Nephron (organoid): ENCODE data around the gene FBXO40.

Source experiments
- H3K27ac Mint-ChIP-seq, 3 experiments: 2 replicates each; pipeline ENCODE4 v1.8.0; 2020; ENCODE audit warnings: mixed read lengths in 3 of 3, mild to moderate bottlenecking in 2 of 3, moderate library complexity in 1 of 3
- H3K27me3 Mint-ChIP-seq: 2 replicates; pipeline ENCODE4 v1.8.0; 2021; ENCODE audit warnings: low read depth, mild to moderate bottlenecking, moderate library complexity, mixed read lengths
- H3K36me3 Mint-ChIP-seq: 2 replicates; pipeline ENCODE4 v1.8.0; 2020; ENCODE audit warnings: low read depth, mixed read lengths
- H3K4me1 Mint-ChIP-seq: 2 replicates; pipeline ENCODE4 v1.8.0; 2020; ENCODE audit warnings: mixed read lengths
- H3K4me3 Mint-ChIP-seq, 3 experiments: 2 replicates each; pipeline ENCODE4 v1.8.0; 2020; ENCODE audit warnings: mild to moderate bottlenecking in 3 of 3, mixed read lengths in 3 of 3, moderate library complexity in 2 of 3
- H3K9me3 Mint-ChIP-seq: 2 replicates; pipeline ENCODE4 v1.8.0; 2020; ENCODE audit warnings: mixed read lengths
- CTCF ChIP-seq, 3 experiments: fragments of 200-600 bp; sonication (generic); IDR thresholded peaks; one replicate each; pipeline ENCODE4 v1.5.0; 2021; ENCODE audit warnings: antibody characterized with exemption in 3 of 3; ENCODE audit not compliant: unreplicated experiment in 3 of 3

FBXO40 gene

DNA sequence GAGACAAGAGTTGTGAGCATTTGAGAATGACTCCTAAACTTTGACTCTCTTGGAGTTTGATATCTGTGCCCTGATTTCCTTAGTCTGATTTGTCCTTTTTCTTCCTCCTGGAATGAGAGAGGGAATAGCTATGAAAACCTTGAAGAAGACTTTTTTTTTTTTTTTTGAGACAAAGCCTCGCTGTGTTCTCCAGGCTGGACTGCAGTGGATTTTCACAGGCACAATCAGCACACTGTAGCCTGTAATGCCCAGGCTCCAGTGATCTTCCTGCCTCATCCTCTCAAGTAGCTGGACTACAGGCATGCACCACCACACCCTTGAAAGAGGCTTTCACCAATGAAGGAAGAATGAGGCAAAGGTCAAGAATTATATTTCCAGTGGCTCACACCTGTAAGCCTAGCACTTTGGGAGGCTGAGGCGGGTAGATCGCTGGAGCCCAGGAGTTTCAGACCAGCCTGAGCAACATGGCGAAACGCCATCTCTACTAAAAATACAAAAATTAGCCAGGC, 35.7 kb upstream of the FBXO40 start:
- Mint-ChIP-seq H3K36me3 (no peaks in the 10 kb centered on the region), H3K9me3 (no peaks in the 10 kb centered on the region), H3K4me1 (no peaks in the 10 kb centered on the region), H3K27me3 (no peaks in the 10 kb centered on the region), H3K4me3 (no peak overlapping the region), H3K27ac (no peak overlapping the region)
- TF ChIP-seq CTCF (IDR thresholded peaks at IDR 0.05; ENCODE audit: unreplicated experiment in 3 of 3), result no peak

DNA sequence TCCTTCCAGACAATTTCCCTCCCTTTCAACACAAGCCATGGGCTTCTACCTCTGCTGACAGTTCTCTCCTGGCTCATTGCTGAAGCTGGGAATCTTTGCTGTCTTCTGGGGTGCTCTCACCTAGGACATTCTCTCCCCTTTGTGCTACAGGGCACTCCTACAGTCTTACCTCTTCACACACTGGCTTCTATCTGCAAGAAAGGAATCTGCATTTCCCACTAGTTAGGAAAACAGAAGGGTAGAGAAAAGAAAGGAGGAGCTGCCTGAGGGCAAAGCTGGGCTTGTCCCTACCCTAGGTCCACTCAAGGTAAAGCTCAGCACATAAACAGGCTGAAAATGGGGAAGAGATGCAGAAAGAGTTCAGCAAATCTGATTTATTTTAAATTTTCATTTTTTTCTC, 31.0 kb upstream of the FBXO40 start:
- no peaks in the 10 kb centered on the region for H3K36me3 Mint-ChIP-seq
- no peak for TF ChIP-seq CTCF (IDR thresholded peaks at IDR 0.05; ENCODE audit: unreplicated experiment in 3 of 3)
- no peaks in the 10 kb centered on the region for H3K9me3 Mint-ChIP-seq
- no peak overlapping the region for H3K4me3 Mint-ChIP-seq
- H3K27ac Mint-ChIP-seq, result no peak overlapping the region
- no peaks in the 10 kb centered on the region for H3K4me1 Mint-ChIP-seq
- H3K27me3 Mint-ChIP-seq, result no peaks in the 10 kb centered on the region

GRCh38 chr3:121566773-121567172, 26.4 kb upstream of the FBXO40 start:
- Mint-ChIP-seq H3K36me3 (no peaks in the 10 kb centered on the region), H3K9me3 (no peaks in the 10 kb centered on the region), H3K27me3 (no peaks in the 10 kb centered on the region), H3K4me1 (no peaks in the 10 kb centered on the region), H3K27ac (no peak overlapping the region), H3K4me3 (no peak overlapping the region)
- TF ChIP-seq CTCF (IDR thresholded peaks at IDR 0.05; ENCODE audit: unreplicated experiment in 3 of 3), result no peak

GRCh38 chr3:121567649-121568048, 25.5 kb upstream of the FBXO40 start, which contains the start of gene ARGFX:
Gene ARGFX, plus strand, starts transcription at chr3:121567949. Its CDS starts 2,765 bp downstream, at chr3:121570714.
- no peaks in the 10 kb centered on the region for H3K9me3 Mint-ChIP-seq
- H3K27ac Mint-ChIP-seq, result no peak within 1 kb of the TSS
- no peaks in the 10 kb centered on the region for H3K27me3 Mint-ChIP-seq
- H3K36me3 Mint-ChIP-seq, result no peaks in the 10 kb centered on the region
- H3K4me1 Mint-ChIP-seq, result no peaks in the 10 kb centered on the region
- H3K4me3 Mint-ChIP-seq, result no peak within 1 kb of the TSS
- no peak for TF ChIP-seq CTCF (IDR thresholded peaks at IDR 0.05; ENCODE audit: unreplicated experiment in 3 of 3)

DNA sequence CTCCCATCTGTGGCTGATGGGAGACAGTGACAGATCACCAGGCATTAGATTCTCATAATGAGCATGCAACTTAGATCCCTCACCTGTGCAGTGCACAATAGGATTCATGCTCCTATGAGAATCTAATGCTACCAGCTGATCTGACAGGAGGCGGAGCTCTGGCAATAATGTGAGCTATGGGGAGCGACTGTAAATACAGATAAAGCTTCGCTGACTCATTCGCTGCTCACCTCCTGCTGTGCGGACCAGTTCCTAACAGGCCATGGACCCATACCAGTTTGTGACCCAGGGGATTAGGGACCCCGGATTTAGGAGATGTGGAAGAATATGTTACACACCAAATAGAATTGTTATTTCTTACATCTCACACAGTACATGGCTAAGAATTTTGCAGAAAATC, 18.7 kb upstream of the FBXO40 start:
- H3K4me3 Mint-ChIP-seq, result no peak overlapping the region
- no peak for TF ChIP-seq CTCF (IDR thresholded peaks at IDR 0.05; ENCODE audit: unreplicated experiment in 3 of 3)
- no peaks in the 10 kb centered on the region for H3K36me3 Mint-ChIP-seq
- no peaks in the 10 kb centered on the region for H3K4me1 Mint-ChIP-seq
- no peaks in the 10 kb centered on the region for H3K27me3 Mint-ChIP-seq
- H3K9me3 Mint-ChIP-seq, result no peaks in the 10 kb centered on the region
- H3K27ac Mint-ChIP-seq, result no peak overlapping the region

GRCh38 chr3:121581691-121582090, 11.5 kb upstream of the FBXO40 start:
- Mint-ChIP-seq H3K4me1 (no peaks in the 10 kb centered on the region), H3K27ac (no peak overlapping the region), H3K4me3 (no peak overlapping the region), H3K27me3 (no peaks in the 10 kb centered on the region), H3K36me3 (no peaks in the 10 kb centered on the region), H3K9me3 (no peaks in the 10 kb centered on the region)
- no peak for TF ChIP-seq CTCF (IDR thresholded peaks at IDR 0.05; ENCODE audit: unreplicated experiment in 3 of 3)
